Ishikawa (cell line): Measurements from ENCODE around the gene NOD2.

ENCODE experiments used
- CEBPB ChIP-seq: IDR thresholded peaks from 2 replicates; pipeline ENCODE4 v1.6.1; 2012
- CREB1 ChIP-seq: IDR thresholded peaks from 2 replicates; pipeline ENCODE4 v1.6.1; 2012; ENCODE audit warnings: low read depth
- EGR1 ChIP-seq: IDR thresholded peaks from 2 replicates; pipeline ENCODE4 v1.6.1; 2012
- EP300 ChIP-seq: IDR thresholded peaks from 2 replicates; pipeline ENCODE4 v1.6.1; 2012; ENCODE audit warnings: borderline replicate concordance
- FOXM1 ChIP-seq: IDR thresholded peaks from 2 replicates; pipeline ENCODE4 v1.6.1; 2012; ENCODE audit warnings: low read depth, borderline replicate concordance
- NFIC ChIP-seq: IDR thresholded peaks from 2 replicates; pipeline ENCODE4 v1.6.1; 2012
- RAD21 ChIP-seq: IDR thresholded peaks from 2 replicates; pipeline ENCODE4 v1.6.1; 2012; ENCODE audit warnings: low read depth
- TAF1 ChIP-seq: IDR thresholded peaks from 2 replicates; pipeline ENCODE4 v1.6.1; 2012; ENCODE audit warnings: low read depth, mild to moderate bottlenecking
- TCF12 ChIP-seq: IDR thresholded peaks from 2 replicates; pipeline ENCODE4 v1.6.1; 2012; ENCODE audit warnings: low read depth
- TEAD4 ChIP-seq: IDR thresholded peaks from 2 replicates; pipeline ENCODE4 v1.6.1; 2012
- YY1 ChIP-seq: IDR thresholded peaks from 2 replicates; pipeline ENCODE4 v1.6.1; 2012; ENCODE audit warnings: low read depth
- ZBTB7A ChIP-seq: IDR thresholded peaks from 2 replicates; pipeline ENCODE4 v1.6.1; 2012; ENCODE audit warnings: low read depth
- TF ChIP-seq, protein P1 (sequence below): IDR thresholded peaks from 2 replicates; pipeline ENCODE4 v1.6.1; 2012
- TF ChIP-seq, protein P2 (sequence below): IDR thresholded peaks from 2 replicates; pipeline ENCODE4 v1.6.1; 2012; ENCODE audit warnings: low read depth, mild to moderate bottlenecking

NOD2 gene

DNA sequence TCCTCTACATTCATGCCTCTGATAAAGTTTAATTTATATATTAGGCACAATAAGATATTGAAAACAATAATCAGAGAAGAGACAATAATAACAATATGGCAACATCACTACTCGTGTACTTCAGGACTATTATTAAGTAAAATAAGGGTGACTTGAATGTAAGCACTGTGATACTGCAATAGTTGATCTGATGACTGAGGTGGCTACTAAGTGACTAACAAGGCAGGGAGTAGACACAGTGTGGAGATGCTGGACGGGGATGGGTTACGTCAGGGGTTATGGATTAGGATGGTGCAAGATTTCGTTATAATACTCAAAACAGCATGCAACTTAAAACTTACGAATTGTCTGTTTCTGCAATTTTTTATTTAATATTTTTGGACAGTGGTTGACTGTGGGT is 81.0 kb downstream of the NOD2 start:
- no peak for TF ChIP-seq ZBTB7A
- TF ChIP-seq EGR1: no peak

DNA sequence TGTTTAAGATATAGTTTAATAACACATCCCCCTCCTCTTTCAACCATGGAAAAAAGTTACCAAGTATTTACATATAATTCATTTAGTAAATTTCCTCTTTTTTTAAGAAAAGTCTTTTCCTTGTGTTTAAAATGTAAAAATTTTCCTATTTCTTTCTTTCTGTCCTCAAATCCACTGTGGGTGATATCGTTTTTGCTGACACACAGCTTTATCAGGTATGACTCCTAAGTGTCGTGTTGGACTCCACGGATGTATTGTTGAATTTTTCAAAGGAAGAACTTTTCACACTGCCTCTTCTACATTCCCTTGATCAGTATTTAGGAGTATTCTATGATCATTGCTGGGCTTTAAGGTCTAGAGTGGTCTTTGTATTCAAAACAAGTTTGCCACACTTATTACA is 81.6 kb downstream of the NOD2 start:
- TF ChIP-seq, protein P1, sequence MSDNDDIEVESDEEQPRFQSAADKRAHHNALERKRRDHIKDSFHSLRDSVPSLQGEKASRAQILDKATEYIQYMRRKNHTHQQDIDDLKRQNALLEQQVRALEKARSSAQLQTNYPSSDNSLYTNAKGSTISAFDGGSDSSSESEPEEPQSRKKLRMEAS: no peak
- TF ChIP-seq EGR1: no peak
- TF ChIP-seq NFIC: no peak

DNA sequence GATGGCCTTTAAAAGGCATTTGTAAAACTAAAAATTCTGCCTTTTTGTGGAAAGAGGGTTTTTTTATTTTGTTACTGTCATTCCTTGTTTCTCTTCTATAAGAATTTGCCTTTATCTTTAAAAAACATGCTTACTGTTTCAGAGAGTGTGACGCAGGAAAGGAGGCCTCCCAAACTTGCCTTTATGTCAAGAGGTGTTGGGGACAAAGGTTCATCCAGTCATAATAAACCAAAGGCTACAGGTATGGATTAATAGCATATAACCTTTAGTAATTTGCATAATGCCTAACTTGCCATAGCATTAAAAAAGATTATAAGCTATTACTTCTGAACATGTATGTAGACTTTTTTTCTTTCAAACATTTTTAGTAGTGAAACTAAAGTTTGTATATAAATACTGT is 82.6 kb downstream of the NOD2 start:
- TF ChIP-seq TAF1 (no peak), NFIC (no peak), CREB1 (no peak), ZBTB7A (no peak), TEAD4 (no peak), FOXM1 (no peak), TCF12 (no peak), CEBPB (no peak), EP300 (no peak), YY1 (no peak)
- TF ChIP-seq, protein P2, sequence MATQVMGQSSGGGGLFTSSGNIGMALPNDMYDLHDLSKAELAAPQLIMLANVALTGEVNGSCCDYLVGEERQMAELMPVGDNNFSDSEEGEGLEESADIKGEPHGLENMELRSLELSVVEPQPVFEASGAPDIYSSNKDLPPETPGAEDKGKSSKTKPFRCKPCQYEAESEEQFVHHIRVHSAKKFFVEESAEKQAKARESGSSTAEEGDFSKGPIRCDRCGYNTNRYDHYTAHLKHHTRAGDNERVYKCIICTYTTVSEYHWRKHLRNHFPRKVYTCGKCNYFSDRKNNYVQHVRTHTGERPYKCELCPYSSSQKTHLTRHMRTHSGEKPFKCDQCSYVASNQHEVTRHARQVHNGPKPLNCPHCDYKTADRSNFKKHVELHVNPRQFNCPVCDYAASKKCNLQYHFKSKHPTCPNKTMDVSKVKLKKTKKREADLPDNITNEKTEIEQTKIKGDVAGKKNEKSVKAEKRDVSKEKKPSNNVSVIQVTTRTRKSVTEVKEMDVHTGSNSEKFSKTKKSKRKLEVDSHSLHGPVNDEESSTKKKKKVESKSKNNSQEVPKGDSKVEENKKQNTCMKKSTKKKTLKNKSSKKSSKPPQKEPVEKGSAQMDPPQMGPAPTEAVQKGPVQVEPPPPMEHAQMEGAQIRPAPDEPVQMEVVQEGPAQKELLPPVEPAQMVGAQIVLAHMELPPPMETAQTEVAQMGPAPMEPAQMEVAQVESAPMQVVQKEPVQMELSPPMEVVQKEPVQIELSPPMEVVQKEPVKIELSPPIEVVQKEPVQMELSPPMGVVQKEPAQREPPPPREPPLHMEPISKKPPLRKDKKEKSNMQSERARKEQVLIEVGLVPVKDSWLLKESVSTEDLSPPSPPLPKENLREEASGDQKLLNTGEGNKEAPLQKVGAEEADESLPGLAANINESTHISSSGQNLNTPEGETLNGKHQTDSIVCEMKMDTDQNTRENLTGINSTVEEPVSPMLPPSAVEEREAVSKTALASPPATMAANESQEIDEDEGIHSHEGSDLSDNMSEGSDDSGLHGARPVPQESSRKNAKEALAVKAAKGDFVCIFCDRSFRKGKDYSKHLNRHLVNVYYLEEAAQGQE: no peak
- TF ChIP-seq, protein P1: no peak

DNA sequence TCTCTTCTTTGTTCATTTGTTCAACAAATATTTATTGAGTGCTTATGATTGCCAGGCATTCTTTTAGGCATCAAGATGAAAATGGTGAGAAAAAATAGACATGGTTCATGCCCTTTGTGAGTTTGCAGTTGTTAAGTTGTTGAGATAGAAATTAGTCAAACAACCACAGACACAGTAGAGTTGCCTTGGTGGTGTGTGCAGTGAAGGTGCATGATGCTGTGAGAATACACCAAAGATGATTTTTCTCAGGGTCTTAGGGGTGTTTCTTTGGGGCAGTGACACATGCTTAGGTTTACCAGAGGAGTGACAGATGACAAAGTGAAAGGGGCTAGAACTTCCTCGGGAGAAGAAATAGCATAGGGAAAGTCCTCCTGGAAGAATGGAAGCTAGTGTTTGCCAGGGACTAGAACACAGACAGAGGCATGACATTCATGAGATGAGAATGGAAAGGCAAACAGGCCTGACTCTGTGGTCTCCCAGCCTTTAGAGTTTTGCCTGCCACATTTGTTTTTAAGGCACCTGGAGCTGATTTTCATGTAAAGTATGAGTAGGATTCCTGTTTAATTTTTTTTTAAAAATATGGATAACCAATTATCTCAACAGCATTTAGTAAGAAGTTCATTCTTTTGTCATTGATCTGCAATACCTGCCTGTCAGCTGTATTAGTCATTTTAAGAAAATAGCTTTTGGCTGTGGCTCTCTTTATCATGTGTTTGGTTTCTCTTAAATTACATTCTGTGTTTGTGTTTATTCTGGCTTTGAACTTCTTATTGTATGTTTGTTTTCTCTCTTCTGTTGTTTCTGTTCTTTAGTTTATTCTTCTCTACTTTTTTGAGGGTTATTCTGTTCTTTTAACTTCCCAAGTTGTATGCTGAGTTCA is 85.1 kb downstream of the NOD2 start:
- TF ChIP-seq CREB1: no peak
- TF ChIP-seq, protein P2: no peak
- TF ChIP-seq TEAD4: no peak
- no peak for TF ChIP-seq CEBPB
- TF ChIP-seq NFIC: no peak
- TF ChIP-seq, protein P1: no peak
- TF ChIP-seq ZBTB7A: no peak
- no peak for TF ChIP-seq RAD21
- no peak for TF ChIP-seq TCF12

DNA sequence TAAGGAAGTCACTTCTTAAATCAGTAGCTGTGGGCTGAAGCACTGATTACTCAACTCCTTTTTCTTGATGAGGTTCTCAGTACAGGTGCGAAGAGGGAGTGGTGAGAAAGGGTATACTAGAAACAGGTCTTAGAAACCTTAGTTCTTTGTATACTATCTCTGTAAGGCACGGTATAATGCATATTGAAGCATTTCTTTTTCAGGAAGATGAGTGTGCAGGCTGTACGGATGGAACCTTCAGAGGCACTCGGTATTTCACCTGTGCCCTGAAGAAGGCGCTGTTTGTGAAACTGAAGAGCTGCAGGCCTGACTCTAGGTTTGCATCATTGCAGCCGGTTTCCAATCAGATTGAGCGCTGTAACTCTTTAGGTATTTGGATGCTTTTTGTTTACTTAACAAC is 87.6 kb downstream of the NOD2 start:
- TF ChIP-seq NFIC: no peak

DNA sequence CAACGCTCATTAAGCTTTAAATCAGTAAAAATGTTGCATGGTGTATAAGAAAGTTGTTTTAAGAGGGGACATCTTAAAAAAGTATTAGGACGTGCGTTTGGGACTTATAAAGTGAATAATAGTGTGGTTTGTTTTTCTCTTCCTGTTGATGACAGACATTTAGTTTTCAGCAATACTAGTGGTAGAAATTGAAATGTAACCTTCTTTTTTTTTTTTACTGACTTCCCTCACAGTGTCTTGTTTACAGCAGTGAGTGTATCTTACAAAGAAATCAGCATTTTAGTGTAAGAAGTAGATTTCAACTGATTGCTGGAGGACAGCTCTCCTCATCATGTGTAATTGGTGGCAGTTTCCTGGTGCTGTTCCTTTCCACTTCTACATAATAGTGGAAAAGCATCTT is 88.1 kb downstream of the NOD2 start:
- TF ChIP-seq EGR1 (no peak), NFIC (no peak), CREB1 (no peak), ZBTB7A (no peak), TCF12 (no peak), TAF1 (no peak)
- TF ChIP-seq, protein P1: no peak
